Sigmoid colon (tissue), 7 donors: ENCODE measurements around the gene GABBR1. TPM values are rescaled to one million over a fixed set of nuclear protein-coding genes. Genes with fewer than 3 reads are reported as not detected.

ENCODE experiments used
- DNase-seq: peaks from one replicate; pipeline ENCODE4 v3.0.0-alpha.2; 2019
- H3K27ac ChIP-seq, 4 donors: fragments of 200-600 bp; sonication (generic); one replicate each; pipeline ENCODE4 v1.5.1; 2016 to 2019; ENCODE audit warnings: mild to moderate bottlenecking in 1 of 4
- H3K27me3 ChIP-seq, 3 donors: fragments of 200-600 bp; sonication (generic); one replicate each; pipeline ENCODE4 v1.5.1; 2019; ENCODE audit warnings: mild to moderate bottlenecking in 1 of 3
- H3K36me3 ChIP-seq, 4 donors: fragments of 200-600 bp; sonication (generic); one replicate each; pipeline ENCODE4 v1.5.1; 2016 to 2019
- H3K4me1 ChIP-seq, 4 donors: fragments of 200-600 bp; sonication (generic); one replicate each; pipeline ENCODE4 v1.5.1; 2017 to 2019
- H3K4me3 ChIP-seq, 4 donors: fragments of 200-600 bp; sonication (generic); one replicate each; pipeline ENCODE4 v1.5.1; 2017 to 2019; ENCODE audit warnings: mild to moderate bottlenecking in 2 of 4, moderate library complexity in 1 of 4
- H3K9me3 ChIP-seq, 4 donors: fragments of 200-600 bp in 3 of 4; sonication (generic) in 3 of 4; one replicate each; pipeline versions ENCODE4 v1.5.1 to v1.6.1; 2013 to 2019
- EP300 ChIP-seq, 4 donors: sonication (generic); formaldehyde crosslinking; IDR thresholded peaks; one replicate each; pipeline ENCODE4 v1.6.1; 2017; ENCODE audit warnings: antibody characterized with exemption in 4 of 4
- POLR2A ChIP-seq, 2 donors: fragments of 450-650 bp; IDR thresholded peaks; one replicate each; pipeline ENCODE4 v1.6.1; 2016; ENCODE audit warnings: antibody characterized with exemption in 2 of 2, mild to moderate bottlenecking in 2 of 2, moderate library complexity in 2 of 2
- POLR2AphosphoS5 ChIP-seq, 4 donors: sonication (generic); formaldehyde crosslinking; IDR thresholded peaks; one replicate each; pipeline ENCODE4 v1.6.1; 2017; ENCODE audit warnings: antibody characterized with exemption in 4 of 4
- WGBS, 2 donors: extraction: QIAGEN DNeasy Blood & Tissue Kit; methylation state at CpG; one replicate each; pipeline ENCODE4 v1.1.7; 2013; 5-methylcytosine and 5-hydroxymethylcytosine counted together
- intact Hi-C: fragments of 100-400 bp; cut with DNase I; formaldehyde crosslinking; loops from one replicate; pipeline ENCODE4 v1.15.1; 2023
- polyA plus RNA-seq, 3 donors: library from polyadenylated mRNA; stranded (reverse); fragments of 200-250 nt; gene quantifications; one replicate each; pipeline ENCODE4 v1.2.3, GENCODE V29; 2013
- total RNA-seq, 4 donors: library from RNA; depleted of rRNA; stranded (reverse); fragments of >200 nt; gene quantifications; one replicate each; pipeline ENCODE4 v1.1.0, GENCODE V29; 2016
- TF ChIP-seq, protein P1 (sequence below), 4 experiments: fragments of 450-650 bp in 3 of 4; fragments of 200-600 bp in 1 of 4; IDR thresholded peaks; one replicate each; pipeline ENCODE4 v1.5.1; 2016 to 2019; ENCODE audit warnings: antibody characterized with exemption in 4 of 4, mild to moderate bottlenecking in 3 of 4, moderate library complexity in 2 of 4
- donor health status: healthy with polysubstance abuse.
- donor health status: Bipolar disorder and iron deficiency.
- donor health status: healthy.

Gene GABBR1
- total and polyA plus RNA-seq, 7 donors = 0.92 to 73.9 (median 26.5) TPM

DNA sequence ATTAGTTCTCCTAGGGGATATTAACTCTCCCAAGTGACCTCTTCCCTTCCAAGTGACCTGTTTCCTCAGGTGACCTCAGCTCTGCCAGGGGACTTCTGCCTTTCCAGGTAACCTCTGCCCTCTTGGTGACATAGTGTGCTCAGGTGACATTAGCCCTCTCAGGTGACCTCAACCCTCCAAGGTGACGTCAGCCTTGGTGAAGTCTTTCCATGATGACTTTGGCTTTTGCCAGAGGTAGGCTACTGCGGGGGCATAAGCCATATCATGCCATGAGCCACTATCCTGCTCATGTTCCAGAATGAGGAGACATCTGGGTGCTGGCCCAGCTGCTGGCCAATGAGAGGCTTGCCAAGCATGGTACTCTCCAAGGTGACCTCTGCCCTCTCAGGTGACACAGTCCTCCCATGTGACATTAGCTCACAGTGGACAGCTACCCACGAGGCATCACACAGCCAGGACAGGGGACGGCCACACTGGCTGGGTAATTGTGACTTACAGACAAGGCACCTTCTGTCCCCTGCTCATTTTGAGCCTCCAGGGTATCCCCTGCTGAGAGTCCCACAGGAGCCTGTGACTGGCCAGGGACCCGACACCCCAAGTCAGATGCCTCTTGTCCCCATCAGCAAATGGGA lies 104.6 kb downstream of the GABBR1 start:
- WGBS, 2 donors = 74 to 77% methylated on average over 5 of the region's 5 CpGs
- DNase-seq = no peak
- Histone ChIP-seq H3K4me1 (no peaks in the 10 kb centered on the region), H3K27ac (no peak overlapping the region), H3K4me3 (no peak overlapping the region), H3K9me3 (no peaks in the 10 kb centered on the region), H3K27me3 (no peaks in the 10 kb centered on the region), H3K36me3 (no peaks in the 10 kb centered on the region)
- TF ChIP-seq, protein P1, sequence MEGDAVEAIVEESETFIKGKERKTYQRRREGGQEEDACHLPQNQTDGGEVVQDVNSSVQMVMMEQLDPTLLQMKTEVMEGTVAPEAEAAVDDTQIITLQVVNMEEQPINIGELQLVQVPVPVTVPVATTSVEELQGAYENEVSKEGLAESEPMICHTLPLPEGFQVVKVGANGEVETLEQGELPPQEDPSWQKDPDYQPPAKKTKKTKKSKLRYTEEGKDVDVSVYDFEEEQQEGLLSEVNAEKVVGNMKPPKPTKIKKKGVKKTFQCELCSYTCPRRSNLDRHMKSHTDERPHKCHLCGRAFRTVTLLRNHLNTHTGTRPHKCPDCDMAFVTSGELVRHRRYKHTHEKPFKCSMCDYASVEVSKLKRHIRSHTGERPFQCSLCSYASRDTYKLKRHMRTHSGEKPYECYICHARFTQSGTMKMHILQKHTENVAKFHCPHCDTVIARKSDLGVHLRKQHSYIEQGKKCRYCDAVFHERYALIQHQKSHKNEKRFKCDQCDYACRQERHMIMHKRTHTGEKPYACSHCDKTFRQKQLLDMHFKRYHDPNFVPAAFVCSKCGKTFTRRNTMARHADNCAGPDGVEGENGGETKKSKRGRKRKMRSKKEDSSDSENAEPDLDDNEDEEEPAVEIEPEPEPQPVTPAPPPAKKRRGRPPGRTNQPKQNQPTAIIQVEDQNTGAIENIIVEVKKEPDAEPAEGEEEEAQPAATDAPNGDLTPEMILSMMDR (IDR thresholded peaks at IDR 0.05) = no peak
- TF ChIP-seq EP300 (IDR thresholded peaks at IDR 0.05) = no peak
- TF ChIP-seq POLR2A (IDR thresholded peaks at IDR 0.05) = no peak
- TF ChIP-seq POLR2AphosphoS5 (IDR thresholded peaks at IDR 0.05) = no peak
- intact Hi-C loops = no loop called here

DNA sequence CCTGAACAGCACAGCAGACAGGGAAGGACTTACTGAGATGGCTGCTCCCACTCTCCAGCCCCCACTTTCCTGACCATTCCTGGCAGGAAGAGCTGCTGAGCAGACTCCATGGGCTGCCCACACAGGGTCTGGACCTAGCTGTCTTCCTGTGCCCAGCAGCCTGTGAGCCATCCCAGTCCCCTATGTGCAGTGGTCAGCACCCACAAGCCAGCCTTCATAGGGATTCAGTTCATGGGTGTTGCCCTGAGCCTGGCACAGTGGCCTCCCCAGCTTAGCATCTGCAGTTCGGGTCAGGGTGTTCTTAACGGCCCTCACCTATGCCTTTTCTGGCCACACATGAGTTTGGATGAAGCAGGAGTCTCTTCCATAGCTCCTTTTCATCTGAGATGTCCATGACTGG lies 105.4 kb downstream of the GABBR1 start:
- no peak overlapping the region for H3K27ac ChIP-seq
- no peaks in the 10 kb centered on the region for H3K4me1 ChIP-seq
- H3K9me3 ChIP-seq = no peaks in the 10 kb centered on the region
- H3K4me3 ChIP-seq = no peak overlapping the region
- intact Hi-C loops = no loop called here
- no peak for DNase-seq
- no peaks in the 10 kb centered on the region for H3K36me3 ChIP-seq
- 52 to 74% methylated on average over 2 of the region's 2 CpGs for WGBS, 2 donors
- TF ChIP-seq POLR2AphosphoS5 (IDR thresholded peaks at IDR 0.05) (no peak), EP300 (IDR thresholded peaks at IDR 0.05) (no peak), POLR2A (IDR thresholded peaks at IDR 0.05) (no peak)
- TF ChIP-seq, protein P1 (IDR thresholded peaks at IDR 0.05) = no peak
- H3K27me3 ChIP-seq = no peaks in the 10 kb centered on the region

GRCh38 chr6:29527126-29527525 lies 105.9 kb downstream of the GABBR1 start:
- Histone ChIP-seq H3K9me3 (no peaks in the 10 kb centered on the region), H3K4me3 (no peak overlapping the region), H3K27me3 (no peaks in the 10 kb centered on the region), H3K27ac (no peak overlapping the region), H3K4me1 (no peaks in the 10 kb centered on the region), H3K36me3 (no peaks in the 10 kb centered on the region)
- TF ChIP-seq POLR2A (IDR thresholded peaks at IDR 0.05) (no peak), POLR2AphosphoS5 (IDR thresholded peaks at IDR 0.05) (no peak), EP300 (IDR thresholded peaks at IDR 0.05) (no peak)
- TF ChIP-seq, protein P1 (IDR thresholded peaks at IDR 0.05) = no peak
- intact Hi-C loops = no loop called here
- no peak for DNase-seq
- 84 to 95% methylated on average over 1 of the region's 1 CpG for WGBS, 2 donors

- intact Hi-C loops = no loop called here
- TF ChIP-seq, protein P1 (IDR thresholded peaks at IDR 0.05) = no peak
- TF ChIP-seq POLR2A (IDR thresholded peaks at IDR 0.05) (no peak), EP300 (IDR thresholded peaks at IDR 0.05) (no peak), POLR2AphosphoS5 (IDR thresholded peaks at IDR 0.05) (no peak)
- Histone ChIP-seq H3K36me3 (no peaks in the 10 kb centered on the region), H3K27me3 (no peaks in the 10 kb centered on the region), H3K4me1 (no peaks in the 10 kb centered on the region), H3K27ac (no peak overlapping the region), H3K9me3 (no peaks in the 10 kb centered on the region), H3K4me3 (no peak overlapping the region)
- no peak for DNase-seq
- WGBS, 2 donors = 1% methylated on average over 1 of the region's 1 CpG
These were observed 107.7 kb downstream of the GABBR1 start for GRCh38 chr6:29525311-29525639.
